GM12891 (cell line): ENCODE measurements around the gene ZNF213.

ENCODE experiments used
- DNase-seq: peaks from one replicate; pipeline ENCODE4 v3.0.0; 2011; ENCODE audit warnings: low spot score; ENCODE audit not compliant: insufficient read length
- FAIRE-seq: peaks from 2 replicates; lab custom pipeline; 2011; peaks lifted over from hg19 to GRCh38; lab: Jason Lieb, UNC
- PAX5 ChIP-seq: IDR thresholded peaks from 2 replicates; pipeline ENCODE4 v1.6.1; 2011; ENCODE audit warnings: low read length, moderate library complexity, mild to moderate bottlenecking; ENCODE audit not compliant: insufficient read depth, severe bottlenecking
- POLR2A ChIP-seq: IDR thresholded peaks from 2 replicates; pipeline ENCODE4 v1.6.1; 2011; ENCODE audit warnings: low read depth, low read length, control low read depth
- POLR2AphosphoS5 ChIP-seq: IDR thresholded peaks from 2 replicates; pipeline ENCODE4 v1.6.1; 2011; ENCODE audit warnings: low read depth, low read length, control low read depth
- POU2F2 ChIP-seq: IDR thresholded peaks from 2 replicates; pipeline ENCODE4 v1.6.1; 2011; ENCODE audit warnings: low read depth, mild to moderate bottlenecking, control low read depth, low read length, moderate library complexity
- SPI1 ChIP-seq: IDR thresholded peaks from 2 replicates; pipeline ENCODE4 v1.6.1; 2011; ENCODE audit warnings: low read depth, low read length, control low read depth
- TAF1 ChIP-seq: IDR thresholded peaks from 2 replicates; pipeline ENCODE4 v1.6.1; 2011; ENCODE audit warnings: low read depth, low read length, control low read depth

Gene ZNF213

GRCh38 chr16:3118846-3119245 lies 16.0 kb upstream of the ZNF213 start:
- DNase-seq: no peak
- TF ChIP-seq POU2F2 (no peak), PAX5 (no peak), TAF1 (no peak), POLR2A (no peak), POLR2AphosphoS5 (no peak), SPI1 (no peak)
- no peak for FAIRE-seq

GRCh38 chr16:3119286-3119685 lies 15.5 kb upstream of the ZNF213 start:
- no peak for FAIRE-seq
- TF ChIP-seq POLR2AphosphoS5 (no peak), POLR2A (no peak), SPI1 (no peak), TAF1 (no peak), PAX5 (no peak), POU2F2 (no peak)
- no peak for DNase-seq

DNA sequence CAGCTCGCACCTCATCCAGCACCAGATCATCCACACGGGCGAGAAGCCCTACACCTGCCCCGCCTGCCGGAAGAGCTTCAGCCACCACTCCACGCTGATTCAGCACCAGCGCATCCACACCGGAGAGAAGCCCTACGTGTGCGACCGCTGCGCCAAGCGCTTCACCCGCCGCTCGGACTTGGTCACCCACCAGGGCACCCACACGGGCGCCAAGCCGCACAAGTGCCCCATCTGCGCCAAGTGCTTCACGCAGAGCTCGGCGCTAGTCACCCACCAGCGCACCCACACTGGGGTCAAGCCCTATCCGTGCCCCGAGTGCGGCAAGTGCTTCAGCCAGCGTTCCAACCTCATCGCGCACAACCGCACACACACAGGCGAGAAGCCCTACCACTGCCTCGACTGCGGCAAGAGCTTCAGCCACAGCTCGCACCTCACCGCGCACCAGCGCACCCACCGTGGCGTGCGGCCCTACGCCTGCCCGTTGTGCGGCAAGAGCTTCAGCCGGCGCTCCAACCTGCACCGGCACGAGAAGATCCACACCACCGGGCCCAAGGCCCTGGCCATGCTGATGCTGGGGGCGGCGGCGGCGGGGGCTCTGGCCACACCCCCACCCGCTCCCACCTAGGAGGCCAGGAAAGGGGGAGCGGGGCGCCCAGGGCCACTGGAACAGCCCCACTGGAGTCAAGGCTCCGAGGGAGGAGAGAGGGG lies 15.0 kb upstream of the ZNF213 start:
- DNase-seq (no peak), FAIRE-seq (no peak)
- no peak for TF ChIP-seq SPI1
- no peak for TF ChIP-seq PAX5
- TF ChIP-seq POU2F2: no peak
- no peak for TF ChIP-seq POLR2A
- no peak for TF ChIP-seq TAF1
- no peak for TF ChIP-seq POLR2AphosphoS5

DNA sequence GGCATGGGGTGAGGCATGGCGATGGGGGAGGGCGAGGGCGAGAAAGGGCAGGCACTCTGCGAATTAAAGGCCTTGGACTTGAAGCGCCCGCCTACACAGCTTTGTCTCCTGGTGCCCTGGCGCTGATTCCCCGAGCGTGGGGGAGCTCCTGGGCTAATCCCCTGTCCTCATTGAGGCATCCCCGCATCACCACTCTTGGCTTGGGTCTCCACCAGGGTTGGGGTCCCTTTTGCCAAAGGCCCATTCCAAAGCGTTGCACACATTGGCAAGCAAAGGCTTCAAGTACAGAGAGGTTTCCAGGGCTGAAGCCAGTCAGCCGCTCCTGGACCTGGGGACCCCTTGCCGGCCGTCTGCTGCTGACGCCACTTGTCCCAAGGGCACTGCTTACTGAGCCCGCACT lies 14.4 kb upstream of the ZNF213 start:
- FAIRE-seq (no peak), DNase-seq (no peak)
- TF ChIP-seq POLR2AphosphoS5 (no peak), SPI1 (no peak), POLR2A (no peak), POU2F2 (no peak), TAF1 (no peak), PAX5 (no peak)

GRCh38 chr16:3121851-3122467 lies 12.9 kb upstream of the ZNF213 start:
- TF ChIP-seq PAX5 (no peak), POLR2AphosphoS5 (no peak), POU2F2 (no peak), POLR2A (no peak), SPI1 (no peak), TAF1 (no peak)
- DNase-seq (no peak), FAIRE-seq (no peak)

- FAIRE-seq: no peak
- TF ChIP-seq POLR2AphosphoS5 (no peak), PAX5 (no peak), POU2F2 (no peak)
- no peak for DNase-seq
Observed at GRCh38 chr16:3122926-3123570, 11.8 kb upstream of the ZNF213 start.

DNA sequence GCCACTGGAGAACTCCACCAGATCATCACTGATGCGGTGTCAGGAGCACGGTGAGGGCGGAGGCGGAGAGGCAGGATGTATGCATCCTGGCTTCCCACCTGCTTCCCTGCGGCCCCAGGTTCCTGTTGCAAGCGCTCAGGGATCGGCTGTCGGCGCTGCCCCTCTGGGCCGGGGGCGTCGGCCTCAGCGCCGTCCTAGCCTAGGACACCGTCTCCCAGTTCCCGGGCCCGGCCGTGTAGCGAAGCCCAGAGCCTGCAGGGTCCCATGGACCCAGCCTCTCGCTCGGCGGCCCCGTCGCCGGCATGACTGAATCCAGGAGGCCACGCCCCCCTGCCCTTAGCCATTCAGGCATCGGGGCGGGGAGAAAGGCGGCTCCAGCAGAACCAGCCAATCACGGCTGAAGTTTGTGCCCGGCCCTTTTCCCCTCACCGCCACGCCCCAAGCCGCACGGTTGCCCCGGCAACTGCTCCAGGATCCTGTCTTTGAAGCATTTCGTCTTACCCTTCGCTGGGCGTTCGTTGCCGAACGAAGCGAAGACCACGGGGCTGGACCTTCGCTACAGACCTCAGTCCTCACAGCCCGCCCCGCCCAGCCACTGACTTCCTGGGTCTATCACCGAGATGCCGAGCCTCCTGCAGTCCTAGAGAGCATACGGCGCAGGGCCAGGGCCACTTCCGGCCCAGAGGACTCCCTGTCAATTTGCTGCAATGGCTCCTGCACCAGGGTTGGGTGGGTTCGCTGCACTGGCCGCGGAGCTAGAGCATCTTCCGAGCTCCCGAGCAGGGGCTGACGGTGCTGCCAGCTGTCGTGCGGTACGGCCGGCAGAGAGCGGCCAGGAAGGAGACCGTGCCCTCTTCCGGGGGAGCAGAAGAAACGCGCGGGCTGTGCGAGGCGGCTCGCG lies 10.6 kb upstream of the ZNF213 start:
- DNase-seq (peak; percentile 93), FAIRE-seq (peak; percentile 99)
- peak; percentile 82 for TF ChIP-seq TAF1
- TF ChIP-seq SPI1: no peak
- TF ChIP-seq PAX5: peak; percentile 60
- TF ChIP-seq POLR2AphosphoS5: peak; percentile 67; the same call in 1 of the 2 replicates
- TF ChIP-seq POLR2A: peak; percentile 68
- no peak for TF ChIP-seq POU2F2

- TF ChIP-seq TAF1 (no peak), POLR2AphosphoS5 (no peak), PAX5 (no peak), POU2F2 (no peak), SPI1 (no peak), POLR2A (no peak)
- no peak for FAIRE-seq
- no peak for DNase-seq
Observed at GRCh38 chr16:3127745-3128144, 7.1 kb upstream of the ZNF213 start.

GRCh38 chr16:3129137-3130131 lies 5.4 kb upstream of the ZNF213 start:
- FAIRE-seq (peak; percentile 86), DNase-seq (no peak)
- 0 out of 2 replicates have a peak, but pooled peaks have one; percentile 35 for TF ChIP-seq POLR2A
- no peak for TF ChIP-seq PAX5
- TF ChIP-seq POLR2AphosphoS5: peak; percentile 68; the same call in 1 of the 2 replicates
- no peak for TF ChIP-seq TAF1
- TF ChIP-seq POU2F2: peak; percentile 45; the same call in 1 of the 2 replicates
- TF ChIP-seq SPI1: peak; percentile 48; the same call in 1 of the 2 replicates
